GM18508 (cell line): ENCODE measurements around the gene LRRC8E.
"Not testable (repeated sequence)": the region's sequence is repeated elsewhere in the genome, so short reads cannot be mapped to it uniquely, and the experiment has no call there.

ENCODE experiments used
- ATAC-seq: cut with Tn5 transposase; IDR thresholded peaks from one replicate; pipeline ENCODE4 v1.9.1; 2021; ENCODE audit warnings: moderate number of reproducible peaks; ENCODE audit not compliant: insufficient read depth, unreplicated experiment

The LRRC8E gene

DNA sequence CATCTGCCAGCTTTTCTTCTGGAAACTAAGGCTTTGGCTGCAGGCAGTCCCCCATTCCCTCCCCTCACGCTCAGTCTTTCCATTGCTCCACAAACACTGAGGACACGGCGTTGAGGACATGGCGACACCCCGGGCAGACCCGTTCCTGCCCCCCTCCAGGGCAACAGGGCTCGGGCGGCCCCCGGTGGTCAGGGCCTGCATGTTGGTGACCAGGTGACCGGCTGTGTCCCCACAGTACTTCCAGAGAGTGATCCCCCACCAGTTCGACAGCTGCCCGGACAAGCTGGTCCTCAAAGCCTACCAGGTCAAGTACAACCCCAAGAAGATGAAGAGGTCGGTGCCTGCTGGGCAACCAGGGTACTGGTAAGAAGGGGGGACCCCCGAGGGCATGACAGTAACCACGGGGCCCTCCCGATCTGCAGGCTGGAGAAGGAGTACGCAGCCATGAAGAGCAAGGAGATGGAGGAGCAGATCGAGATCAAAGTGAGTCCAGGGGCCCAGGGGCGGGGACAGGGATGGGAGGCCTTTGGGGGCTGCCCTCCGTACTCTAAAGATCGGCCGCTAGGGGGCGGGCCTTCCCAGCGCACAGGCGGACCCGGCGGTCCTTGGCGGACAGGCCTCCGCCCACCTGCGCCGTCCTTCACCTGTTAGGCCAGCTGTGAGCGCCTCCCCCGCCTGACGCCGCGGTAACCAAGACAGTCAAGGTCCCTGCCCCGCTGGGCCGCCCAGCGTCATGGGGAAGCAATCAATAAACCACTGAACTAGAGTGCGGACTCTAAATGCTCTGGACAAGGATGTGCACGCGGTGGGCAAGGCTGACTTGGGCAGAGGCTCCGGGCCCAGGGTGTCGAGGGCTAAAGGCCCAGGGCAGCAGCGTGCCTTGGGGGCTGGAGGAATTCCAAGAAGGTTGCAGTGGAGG is 35.2 kb upstream of the LRRC8E start:
- ATAC-seq, result no peak

DNA sequence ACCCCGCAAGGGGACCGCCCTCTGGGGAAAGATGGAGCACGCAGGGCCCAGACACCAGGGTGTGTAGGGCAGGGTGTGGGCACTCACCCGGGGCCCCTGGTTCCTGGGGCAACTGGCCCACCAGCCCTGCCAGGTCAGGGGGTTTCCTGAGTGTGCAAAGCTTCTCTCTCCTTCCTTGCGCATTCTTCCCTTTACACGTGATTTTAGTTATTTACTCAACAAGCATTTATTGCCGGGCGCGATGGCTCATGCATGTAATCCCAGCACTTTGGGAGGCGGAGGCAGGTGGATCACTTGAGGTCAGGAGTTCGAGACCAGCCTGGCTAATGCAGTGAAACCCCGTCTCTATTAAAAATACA is 34.6 kb upstream of the LRRC8E start:
- ATAC-seq, result no peak

- ATAC-seq, result no peak
These were observed 32.7 kb upstream of the LRRC8E start for GRCh38 chr19:7855426-7856108.

- ATAC-seq, result no peak
These were observed 32.2 kb upstream of the LRRC8E start for GRCh38 chr19:7856109-7856591.

- no peak for ATAC-seq
These were observed 31.3 kb upstream of the LRRC8E start for GRCh38 chr19:7856679-7857663.

- ATAC-seq, result no peak
These were observed 30.6 kb upstream of the LRRC8E start for GRCh38 chr19:7857727-7858108.

GRCh38 chr19:7858109-7858770 is 30.1 kb upstream of the LRRC8E start:
- ATAC-seq, result no peak

GRCh38 chr19:7859087-7859486 is 29.2 kb upstream of the LRRC8E start:
- ATAC-seq, result not testable (repeated sequence)

DNA sequence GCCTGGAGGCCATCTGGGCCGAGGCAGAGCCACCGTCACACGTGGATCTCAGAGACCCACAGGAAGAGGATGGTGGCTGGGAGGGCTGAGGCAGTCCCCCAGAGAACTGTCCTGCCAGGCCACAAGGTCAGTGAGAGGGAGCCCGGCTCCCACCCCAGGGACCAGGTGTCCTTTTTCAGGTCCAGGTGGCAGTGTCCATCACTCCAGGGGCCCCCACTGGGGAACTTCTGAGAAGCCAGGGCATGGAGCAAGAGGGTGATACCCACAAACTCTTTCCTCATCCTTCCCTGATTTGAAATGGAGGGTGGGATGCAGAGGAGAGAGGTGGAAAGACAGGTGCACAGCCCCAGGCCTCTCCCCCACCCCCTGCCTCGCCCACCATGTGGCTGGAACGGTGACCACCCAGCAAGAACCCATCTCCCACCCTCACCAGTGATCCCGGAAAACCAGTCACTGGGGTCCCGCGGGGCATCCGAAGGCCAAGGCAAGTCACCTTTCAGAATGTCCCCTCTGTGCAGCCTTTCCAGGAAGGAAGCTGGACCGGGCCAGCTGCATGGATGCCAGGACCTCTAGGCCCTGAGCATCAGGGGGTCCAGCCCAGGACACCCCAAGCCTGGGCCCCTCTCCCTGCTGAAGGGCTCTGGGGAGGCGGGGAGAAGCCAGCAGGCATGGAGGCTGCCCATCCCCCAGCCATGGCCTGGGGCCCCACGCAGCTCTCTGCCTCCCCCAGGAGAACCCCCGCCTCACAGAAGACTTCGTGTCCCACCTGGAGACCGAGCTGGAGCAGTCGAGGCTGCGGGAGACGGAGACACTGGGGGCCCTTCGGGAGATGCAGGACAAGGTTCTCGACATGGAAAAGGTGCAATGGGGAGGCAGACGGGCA is 28.2 kb upstream of the LRRC8E start:
- no peak for ATAC-seq

GRCh38 chr19:7860714-7861618 is 27.3 kb upstream of the LRRC8E start:
- ATAC-seq, result no peak

DNA sequence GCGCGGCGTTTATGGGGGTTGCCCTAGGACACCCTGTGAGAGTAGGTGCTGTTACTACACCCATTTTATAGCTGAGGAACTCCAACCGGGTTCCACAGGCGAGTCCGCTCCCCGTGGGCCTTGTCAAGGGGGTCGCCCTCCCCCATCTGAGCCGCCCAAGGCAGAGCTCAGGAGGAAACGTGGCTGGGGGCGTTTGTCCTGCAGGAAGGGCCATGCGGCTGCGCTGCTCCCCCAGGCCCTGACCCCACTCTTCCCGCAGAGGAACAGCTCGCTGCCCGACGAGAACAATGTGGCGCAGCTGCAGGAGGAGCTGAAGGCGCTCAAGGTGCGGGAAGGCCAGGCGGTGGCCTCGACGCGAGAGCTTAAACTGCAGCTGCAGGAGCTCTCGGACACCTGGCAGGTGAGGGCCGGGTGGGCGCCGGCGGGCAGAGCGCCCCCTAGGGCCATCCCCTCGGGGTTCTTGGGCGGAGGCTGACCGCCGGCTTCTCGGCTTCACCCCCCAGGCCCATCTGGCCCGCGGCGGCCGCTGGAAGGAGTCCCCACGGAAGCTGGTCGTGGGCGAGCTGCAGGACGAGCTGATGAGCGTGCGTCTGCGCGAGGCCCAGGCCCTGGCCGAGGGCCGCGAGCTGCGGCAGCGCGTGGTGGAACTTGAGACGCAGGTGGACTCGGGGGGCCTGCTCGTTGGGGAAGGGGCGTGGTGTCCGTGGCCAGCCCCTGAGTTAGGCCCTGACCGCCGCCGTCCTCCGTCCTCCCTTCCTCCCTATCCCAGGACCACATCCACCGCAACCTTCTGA is 26.5 kb upstream of the LRRC8E start:
- no peak for ATAC-seq

- ATAC-seq, result no peak
These were observed 25.8 kb upstream of the LRRC8E start for GRCh38 chr19:7862413-7862951.

GRCh38 chr19:7863157-7863970 is 24.9 kb upstream of the LRRC8E start:
- ATAC-seq, result no peak

DNA sequence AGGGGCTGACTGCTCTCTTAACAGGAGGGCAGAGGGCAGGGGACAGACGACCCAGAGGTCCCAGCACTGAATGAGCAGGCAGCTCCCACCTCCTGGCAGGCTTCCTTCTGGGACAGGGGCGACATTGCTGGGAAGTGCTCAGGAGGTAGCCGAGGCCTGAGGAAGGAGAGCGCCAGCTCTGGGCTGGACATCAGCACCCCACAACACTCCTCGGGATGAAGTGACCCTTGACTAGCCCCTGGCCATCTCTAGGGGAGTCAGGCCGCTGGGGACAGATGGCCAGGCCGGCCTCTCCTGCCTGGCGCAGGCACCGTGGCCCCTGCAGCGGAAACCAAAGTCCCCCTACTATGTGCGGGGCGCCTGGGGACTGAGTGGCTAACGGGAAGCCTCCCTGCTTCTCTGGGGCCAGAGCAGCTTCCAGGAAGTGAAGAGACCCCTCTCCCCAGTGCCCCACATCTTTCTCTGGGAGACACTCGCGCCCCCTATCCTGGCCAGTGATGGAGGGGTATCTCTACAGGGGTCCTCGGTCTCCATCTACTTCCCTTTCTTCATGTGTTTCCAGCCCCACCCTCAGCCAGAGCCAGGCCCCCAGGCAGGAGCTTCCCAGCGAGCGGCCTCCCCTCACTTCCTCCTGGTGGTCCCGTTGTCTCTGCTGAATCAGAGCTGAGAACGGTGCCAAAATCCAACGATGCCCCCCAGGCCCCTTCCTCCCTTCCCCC is 24.2 kb upstream of the LRRC8E start:
- ATAC-seq, result no peak

GRCh38 chr19:7864690-7865074 is 23.6 kb upstream of the LRRC8E start:
- ATAC-seq, result no peak
